Liver (tissue), 9 donors: ENCODE results near the gene PRRG1. TPM values are rescaled to one million over a fixed set of nuclear protein-coding genes. Genes with fewer than 3 reads are reported as not detected.

Source experiments
- DNase-seq: peaks from one replicate; pipeline ENCODE4 v3.0.0-alpha.2; 2017; ENCODE audit warnings: low spot score
- H3K27ac ChIP-seq, 2 donors: one replicate each; pipeline ENCODE4 v1.7.0; 2013; ENCODE audit warnings: inconsistent platforms in 2 of 2, low read length in 2 of 2, control low read depth in 1 of 2, low read depth in 1 of 2, mild to moderate bottlenecking in 1 of 2
- H3K27me3 ChIP-seq, 4 donors: one replicate each; pipeline versions ENCODE4 v1.6.1 to v1.7.0; 2013; ENCODE audit warnings: low read length in 3 of 4, inconsistent platforms in 1 of 4, mild to moderate bottlenecking in 1 of 4, moderate library complexity in 1 of 4; ENCODE audit not compliant: control insufficient read depth in 4 of 4, insufficient read depth in 4 of 4
- H3K36me3 ChIP-seq, 4 donors: one replicate each; pipeline versions ENCODE4 v1.6.1 to v1.7.0; 2013; ENCODE audit warnings: low read length in 3 of 4, mild to moderate bottlenecking in 3 of 4, low read depth in 1 of 4, moderate library complexity in 1 of 4; ENCODE audit not compliant: control insufficient read depth in 4 of 4, insufficient read depth in 3 of 4
- H3K4me1 ChIP-seq, 4 donors: one replicate each; pipeline versions ENCODE4 v1.6.1 to v1.7.0; 2013; ENCODE audit warnings: low read length in 3 of 4, mild to moderate bottlenecking in 3 of 4, moderate library complexity in 1 of 4; ENCODE audit not compliant: control insufficient read depth in 4 of 4, insufficient read depth in 4 of 4
- H3K4me3 ChIP-seq, 3 donors: one replicate each; pipeline versions ENCODE4 v1.6.1 to v1.7.0; 2013; ENCODE audit warnings: low read length in 3 of 3, control low read depth in 1 of 3, low read depth in 1 of 3, mild to moderate bottlenecking in 1 of 3
- H3K9ac ChIP-seq, 2 donors: one replicate each; pipeline ENCODE4 v1.7.0; 2013; ENCODE audit warnings: low read length in 2 of 2, mild to moderate bottlenecking in 2 of 2, moderate library complexity in 2 of 2, control low read depth in 1 of 2, low read depth in 1 of 2
- H3K9me3 ChIP-seq, 4 donors: one replicate each; pipeline versions ENCODE4 v1.6.1 to v1.7.0; 2013; ENCODE audit warnings: low read length in 3 of 4; ENCODE audit not compliant: control insufficient read depth in 4 of 4
- ATF3 ChIP-seq: IDR thresholded peaks from 2 replicates; pipeline ENCODE4 v1.6.1; 2016; ENCODE audit warnings: antibody characterized with exemption
- FOXA1 ChIP-seq: IDR thresholded peaks from 2 replicates; pipeline ENCODE4 v1.6.1; 2016; ENCODE audit warnings: antibody characterized with exemption
- FOXA2 ChIP-seq: IDR thresholded peaks from 2 replicates; pipeline ENCODE4 v1.6.1; 2016; ENCODE audit warnings: antibody characterized with exemption
- HNF4A ChIP-seq, 2 donors: conservative IDR thresholded peaks; 2 replicates each; pipeline ENCODE4 v1.6.1; 2016; ENCODE audit warnings: antibody characterized with exemption in 2 of 2, mild to moderate bottlenecking in 2 of 2
- HNF4G ChIP-seq: IDR thresholded peaks from 2 replicates; pipeline ENCODE4 v1.6.1; 2016; ENCODE audit warnings: antibody characterized with exemption
- JUND ChIP-seq, 2 donors: IDR thresholded peaks; 2 replicates each; pipeline ENCODE4 v1.6.1; 2016; ENCODE audit warnings: antibody characterized with exemption in 2 of 2
- MAX ChIP-seq: IDR thresholded peaks from 2 replicates; pipeline ENCODE4 v1.6.1; 2016; ENCODE audit warnings: antibody characterized with exemption
- NR2F2 ChIP-seq: IDR thresholded peaks from 2 replicates; pipeline ENCODE4 v1.6.1; 2016; ENCODE audit warnings: antibody characterized with exemption
- RAD21 ChIP-seq, 2 donors: IDR thresholded peaks; 2 replicates each; pipeline ENCODE4 v1.6.1; 2016; ENCODE audit warnings: antibody characterized with exemption in 2 of 2, mild to moderate bottlenecking in 2 of 2
- RXRA ChIP-seq, 2 donors: IDR thresholded peaks; 2 replicates each; pipeline ENCODE4 v1.6.1; 2017 to 2018; ENCODE audit warnings: antibody characterized with exemption in 2 of 2, mild to moderate bottlenecking in 1 of 2
- SP1 ChIP-seq: IDR thresholded peaks from 2 replicates; pipeline ENCODE4 v1.6.1; 2018; ENCODE audit warnings: antibody characterized with exemption, mild to moderate bottlenecking
- TAF1 ChIP-seq: conservative IDR thresholded peaks from 2 replicates; pipeline ENCODE4 v1.6.1; 2016; ENCODE audit warnings: antibody characterized with exemption, mild to moderate bottlenecking
- YY1 ChIP-seq: IDR thresholded peaks from 2 replicates; pipeline ENCODE4 v1.6.1; 2016; ENCODE audit warnings: antibody characterized with exemption, mild to moderate bottlenecking
- WGBS: extraction: QIAGEN DNeasy Blood & Tissue Kit; methylation state at CpG from one replicate; pipeline ENCODE4 v1.1.7; 2013; 5-methylcytosine and 5-hydroxymethylcytosine counted together
- polyA plus RNA-seq, 2 donors: library from polyadenylated mRNA; stranded (reverse) in 1 of 2; unstranded in 1 of 2; fragments of 200-250 nt in 1 of 2; fragments of >200 nt in 1 of 2; fragmentation: Nextera tagmentation in 1 of 2; extraction: Ambion mirVana in 1 of 2; gene quantifications; one replicate each; pipeline versions ENCODE4 v1.2.1 to v1.2.3, GENCODE V29; 2013 to 2015
- total RNA-seq, 2 donors: library from RNA; depleted of rRNA; stranded (reverse); fragments of >200 nt; gene quantifications; one replicate each; pipeline ENCODE4 v1.2.3, GENCODE V29; 2014
- TF ChIP-seq, protein P1 (sequence below): fragments of 150-350 bp; IDR thresholded peaks from 2 replicates; pipeline ENCODE4 v1.5.1; 2017; ENCODE audit warnings: improper control_type of control experiment, low read depth, low read length; ENCODE audit not compliant: missing input control
- donor health status: healthy.
- donor health status: healthy.
- donor health status: healthy.
- donor health status: healthy.
- donor health status: healthy.

PRRG1 gene
- total and polyA plus RNA-seq, 4 donors = 1.2 to 6.6 (median 1.8) TPM

- Histone ChIP-seq H3K27me3 (no peaks in the 10 kb centered on the region), H3K27ac (no peak overlapping the region), H3K9me3 (no peaks in the 10 kb centered on the region), H3K36me3 (no peaks in the 10 kb centered on the region), H3K4me1 (no peaks in the 10 kb centered on the region), H3K4me3 (no peak overlapping the region), H3K9ac (no peak overlapping the region)
- no peak for TF ChIP-seq JUND (IDR thresholded peaks at IDR 0.05)
- DNase-seq = no peak
- WGBS = 96% methylated on average over 3 of the region's 3 CpGs
These were observed 8.3 kb downstream of the PRRG1 start for GRCh38 chrX:37357436-37357835.

- no peak overlapping the region for H3K27ac ChIP-seq
- no peak for DNase-seq
- WGBS = 82% methylated on average over 2 of the region's 2 CpGs
These were observed 12.4 kb downstream of the PRRG1 start for GRCh38 chrX:37361596-37361995.

GRCh38 chrX:37364666-37365065 is 15.5 kb downstream of the PRRG1 start:
- Histone ChIP-seq H3K4me3 (no peak overlapping the region), H3K9ac (no peak overlapping the region), H3K27ac (no peak overlapping the region), H3K9me3 (no peaks in the 10 kb centered on the region), H3K4me1 (no peaks in the 10 kb centered on the region), H3K27me3 (no peaks in the 10 kb centered on the region), H3K36me3 (no peaks in the 10 kb centered on the region)
- TF ChIP-seq SP1 = no peak
- TF ChIP-seq YY1 = no peak
- TF ChIP-seq HNF4A (conservative IDR thresholded peaks at IDR 0.05) = no peak
- no peak for TF ChIP-seq HNF4G
- TF ChIP-seq RXRA (IDR thresholded peaks at IDR 0.05) = no peak
- TF ChIP-seq NR2F2 = no peak
- no peak for DNase-seq
- 93% methylated on average over 3 of the region's 3 CpGs for WGBS

More at GRCh38 chrX:37361596-37361995, 12.4 kb downstream of the PRRG1 start:
- Histone ChIP-seq H3K4me1 (no peaks in the 10 kb centered on the region), H3K4me3 (no peak overlapping the region), H3K27me3 (no peaks in the 10 kb centered on the region), H3K9me3 (no peaks in the 10 kb centered on the region), H3K36me3 (no peaks in the 10 kb centered on the region), H3K9ac (no peak overlapping the region)
- TF ChIP-seq TAF1 = no peak
- TF ChIP-seq JUND (IDR thresholded peaks at IDR 0.05) = no peak
- TF ChIP-seq RAD21 (IDR thresholded peaks at IDR 0.05) = no peak
- TF ChIP-seq YY1 = no peak
- TF ChIP-seq NR2F2 = no peak
- no peak for TF ChIP-seq SP1
- TF ChIP-seq ATF3 = no peak
- no peak for TF ChIP-seq RXRA (IDR thresholded peaks at IDR 0.05)
- TF ChIP-seq FOXA1 = no peak
- TF ChIP-seq HNF4A (conservative IDR thresholded peaks at IDR 0.05) = no peak
- TF ChIP-seq MAX = no peak
- TF ChIP-seq FOXA2 = no peak
- TF ChIP-seq, protein P1, sequence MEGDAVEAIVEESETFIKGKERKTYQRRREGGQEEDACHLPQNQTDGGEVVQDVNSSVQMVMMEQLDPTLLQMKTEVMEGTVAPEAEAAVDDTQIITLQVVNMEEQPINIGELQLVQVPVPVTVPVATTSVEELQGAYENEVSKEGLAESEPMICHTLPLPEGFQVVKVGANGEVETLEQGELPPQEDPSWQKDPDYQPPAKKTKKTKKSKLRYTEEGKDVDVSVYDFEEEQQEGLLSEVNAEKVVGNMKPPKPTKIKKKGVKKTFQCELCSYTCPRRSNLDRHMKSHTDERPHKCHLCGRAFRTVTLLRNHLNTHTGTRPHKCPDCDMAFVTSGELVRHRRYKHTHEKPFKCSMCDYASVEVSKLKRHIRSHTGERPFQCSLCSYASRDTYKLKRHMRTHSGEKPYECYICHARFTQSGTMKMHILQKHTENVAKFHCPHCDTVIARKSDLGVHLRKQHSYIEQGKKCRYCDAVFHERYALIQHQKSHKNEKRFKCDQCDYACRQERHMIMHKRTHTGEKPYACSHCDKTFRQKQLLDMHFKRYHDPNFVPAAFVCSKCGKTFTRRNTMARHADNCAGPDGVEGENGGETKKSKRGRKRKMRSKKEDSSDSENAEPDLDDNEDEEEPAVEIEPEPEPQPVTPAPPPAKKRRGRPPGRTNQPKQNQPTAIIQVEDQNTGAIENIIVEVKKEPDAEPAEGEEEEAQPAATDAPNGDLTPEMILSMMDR = no peak
- no peak for TF ChIP-seq HNF4G
